H9 (cell line): Measurements from ENCODE around the gene RYR3. TPM values are rescaled to one million over a fixed set of nuclear protein-coding genes. Genes with fewer than 3 reads are reported as not detected.

Experiments
- DNase-seq: peaks from one replicate; pipeline ENCODE4 v3.0.0-alpha.2; 2017
- H2AFZ ChIP-seq: one replicate; pipeline ENCODE4 v1.6.1; 2013; ENCODE audit warnings: mild to moderate bottlenecking, low read length, control low read depth, moderate library complexity
- H2AK5ac ChIP-seq: 2 replicates; pipeline ENCODE4 v1.6.1; 2013; ENCODE audit warnings: low read length, control low read depth, mixed read lengths; ENCODE audit not compliant: insufficient read length
- H2BK120ac ChIP-seq: one replicate; pipeline ENCODE4 v1.6.1; 2013; ENCODE audit warnings: low read depth, mild to moderate bottlenecking, low read length, control low read depth, inconsistent platforms; ENCODE audit not compliant: poor library complexity, severe bottlenecking
- H2BK12ac ChIP-seq: 2 replicates; pipeline ENCODE4 v1.6.1; 2013; ENCODE audit warnings: low read length, control low read depth, mixed read lengths, low read depth; ENCODE audit not compliant: insufficient read length
- H2BK15ac ChIP-seq: 2 replicates; pipeline ENCODE4 v1.6.1; 2013; ENCODE audit warnings: low read depth, low read length, control low read depth
- H2BK20ac ChIP-seq: one replicate; pipeline ENCODE4 v1.6.1; 2013; ENCODE audit warnings: low read depth, mild to moderate bottlenecking, low read length, control low read depth, inconsistent platforms; ENCODE audit not compliant: poor library complexity, severe bottlenecking
- H2BK5ac ChIP-seq: 2 replicates; pipeline ENCODE4 v1.6.1; 2013; ENCODE audit warnings: low read length, control low read depth, mixed read lengths; ENCODE audit not compliant: insufficient read length
- H3K14ac ChIP-seq: 2 replicates; pipeline ENCODE4 v1.6.1; 2013; ENCODE audit warnings: low read length, control low read depth; ENCODE audit not compliant: insufficient read depth
- H3K18ac ChIP-seq: 2 replicates; pipeline ENCODE4 v1.6.1; 2013; ENCODE audit warnings: low read depth, mild to moderate bottlenecking, mixed read lengths, low read length, control low read depth; ENCODE audit not compliant: insufficient read length
- H3K23ac ChIP-seq: 2 replicates; pipeline ENCODE4 v1.6.1; 2013; ENCODE audit warnings: low read length, control low read depth, mixed read lengths, low read depth; ENCODE audit not compliant: insufficient read length
- H3K23me2 ChIP-seq: 2 replicates; pipeline ENCODE4 v1.6.1; 2013; ENCODE audit warnings: low read depth, mild to moderate bottlenecking, mixed read lengths, low read length, control low read depth; ENCODE audit not compliant: insufficient read length, poor library complexity, severe bottlenecking
- H3K27ac ChIP-seq: 2 replicates; pipeline ENCODE4 v1.5.1; 2013; ENCODE audit warnings: low read length, control low read depth, mixed read lengths, low read depth; ENCODE audit not compliant: insufficient read length
- H3K27me3 ChIP-seq: 2 replicates; pipeline ENCODE4 v1.6.1; 2013; ENCODE audit warnings: low read length, control low read depth, inconsistent platforms; ENCODE audit not compliant: insufficient read depth
- H3K4ac ChIP-seq: 2 replicates; pipeline ENCODE4 v1.6.1; 2013; ENCODE audit warnings: low read depth, mild to moderate bottlenecking, control low read depth, inconsistent platforms, low read length, moderate library complexity
- H3K4me1 ChIP-seq: 2 replicates; pipeline ENCODE4 v1.6.1; 2013; ENCODE audit warnings: low read length, control low read depth, inconsistent platforms; ENCODE audit not compliant: insufficient read depth
- H3K4me2 ChIP-seq: 2 replicates; pipeline ENCODE4 v1.6.1; 2013; ENCODE audit warnings: low read length, control low read depth, mixed read lengths; ENCODE audit not compliant: insufficient read length, insufficient read depth
- H3K56ac ChIP-seq: 2 replicates; pipeline ENCODE4 v1.6.1; 2013; ENCODE audit warnings: low read depth, mild to moderate bottlenecking, mixed read lengths, low read length, control low read depth; ENCODE audit not compliant: insufficient read length
- H3K79me1 ChIP-seq: 2 replicates; pipeline ENCODE4 v1.6.1; 2013; ENCODE audit warnings: low read depth, mild to moderate bottlenecking, moderate library complexity, low read length, control low read depth, inconsistent platforms; ENCODE audit not compliant: insufficient read depth, poor library complexity, severe bottlenecking
- H3K79me2 ChIP-seq: 2 replicates; pipeline ENCODE4 v1.6.1; 2013; ENCODE audit warnings: low read length, control low read depth, inconsistent platforms; ENCODE audit not compliant: insufficient read depth
- H3K9ac ChIP-seq: 2 replicates; pipeline ENCODE4 v1.6.1; 2013; ENCODE audit warnings: low read length, control low read depth, mixed read lengths; ENCODE audit not compliant: insufficient read length; ENCODE audit errors: extremely low read depth
- H3K9me3 ChIP-seq: one replicate; pipeline ENCODE4 v1.6.1; 2013; ENCODE audit warnings: low read depth, low read length, inconsistent platforms; ENCODE audit not compliant: control insufficient read depth
- H3T11ph ChIP-seq: one replicate; pipeline ENCODE4 v1.6.1; 2013; ENCODE audit warnings: mild to moderate bottlenecking, low read length, control low read depth, inconsistent platforms
- H4K20me1 ChIP-seq: one replicate; pipeline ENCODE4 v1.6.1; 2013; ENCODE audit not compliant: control insufficient read depth, insufficient read length, insufficient read depth
- H4K5ac ChIP-seq: 2 replicates; pipeline ENCODE4 v1.6.1; 2013; ENCODE audit warnings: low read depth, mild to moderate bottlenecking, mixed read lengths, low read length, control low read depth; ENCODE audit not compliant: insufficient read length
- H4K8ac ChIP-seq: replicated peaks from 2 replicates; pipeline ENCODE4 v1.6.1; 2013; ENCODE audit warnings: low read length, control low read depth, mixed read lengths, low read depth; ENCODE audit not compliant: insufficient read length
- H4K91ac ChIP-seq: 2 replicates; pipeline ENCODE4 v1.6.1; 2013; ENCODE audit warnings: low read depth, mild to moderate bottlenecking, moderate library complexity, mixed read lengths, low read length, control low read depth; ENCODE audit not compliant: insufficient read length
- H3K27ac Mint-ChIP-seq, 3 experiments: 2 replicates in 2 of 3; 3 replicates in 1 of 3; pipeline ENCODE4 v1.8.0; 2020 to 2021; ENCODE audit warnings: mixed read lengths in 3 of 3, mild to moderate bottlenecking in 1 of 3, moderate library complexity in 1 of 3
- H3K27me3 Mint-ChIP-seq: 2 replicates; pipeline ENCODE4 v1.8.0; 2021; ENCODE audit warnings: low read depth, mild to moderate bottlenecking, moderate library complexity, mixed read lengths
- H3K36me3 Mint-ChIP-seq, 3 experiments: 2 replicates in 2 of 3; 3 replicates in 1 of 3; pipeline ENCODE4 v1.8.0; 2020 to 2021; ENCODE audit warnings: low read depth in 3 of 3, mixed read lengths in 3 of 3; ENCODE audit not compliant: insufficient read depth in 1 of 3
- H3K4me1 Mint-ChIP-seq, 2 experiments: 2 replicates each; pipeline ENCODE4 v1.8.0; 2020; ENCODE audit warnings: mixed read lengths in 2 of 2
- H3K4me3 Mint-ChIP-seq, 2 experiments: 2 replicates in 1 of 2; 3 replicates in 1 of 2; pipeline ENCODE4 v1.8.0; 2020 to 2021; ENCODE audit warnings: mild to moderate bottlenecking in 2 of 2, mixed read lengths in 2 of 2, moderate library complexity in 1 of 2
- H3K9me3 Mint-ChIP-seq, 2 experiments: 2 replicates in 1 of 2; 3 replicates in 1 of 2; pipeline ENCODE4 v1.8.0; 2020; ENCODE audit warnings: mild to moderate bottlenecking in 2 of 2, mixed read lengths in 2 of 2, moderate library complexity in 1 of 2
- WGBS: extraction: QIAGEN DNeasy Blood & Tissue Kit; methylation state at CpG from one replicate; pipeline ENCODE4 v1.1.7; 2013; ENCODE audit warnings: missing lambda C conversion rate, low lambda C conversion rate, mixed read lengths; ENCODE audit not compliant: insufficient read length; ENCODE audit errors: extremely low coverage; 5-methylcytosine and 5-hydroxymethylcytosine counted together
- total RNA-seq: library from RNA; stranded (reverse); gene quantifications from 2 replicates; pipeline ENCODE4 v1.2.1, GENCODE V29; 2021
- TF ChIP-seq, protein P1 (sequence below): fragments of 200-600 bp; sonication (generic); conservative IDR thresholded peaks from 3 replicates; pipeline ENCODE4 v1.8.0; 2021; ENCODE audit warnings: antibody characterized with exemption, mild to moderate bottlenecking

Gene RYR3
- total RNA-seq, 1 experiment from 2014 or later = 0.85 TPM

- Histone ChIP-seq H3K23ac (no peak overlapping the region), H3K27ac (no peak overlapping the region), H3K14ac (no peak overlapping the region), H3K56ac (no peak overlapping the region), H2BK120ac (no peak overlapping the region), H3K9me3 (no peaks in the 10 kb centered on the region), H4K5ac (no peak overlapping the region), H3K18ac (no peak overlapping the region), H2BK12ac (no peak overlapping the region), H3K4me1 (no peaks in the 10 kb centered on the region), H3K27me3 (no peaks in the 10 kb centered on the region), H2BK5ac (no peak overlapping the region), H3T11ph (no peak overlapping the region), H3K79me2 (no peaks in the 10 kb centered on the region), H4K8ac (no peak overlapping the region), H3K4ac (no peak overlapping the region), H3K4me2 (no peak overlapping the region), H3K9ac (no peak overlapping the region), H2AK5ac (no peak overlapping the region), H4K20me1 (no peaks in the 10 kb centered on the region), H2BK20ac (no peak overlapping the region), H4K91ac (no peak overlapping the region), H3K79me1 (no peaks in the 10 kb centered on the region), H3K23me2 (no peaks in the 10 kb centered on the region), H2AFZ (no peak overlapping the region), H2BK15ac (no peak overlapping the region)
- H3K27me3 Mint-ChIP-seq = no peaks in the 10 kb centered on the region; the same call in none of the 2 replicates
- H3K36me3 Mint-ChIP-seq = no peaks in the 10 kb centered on the region
- no peaks in the 10 kb centered on the region for H3K9me3 Mint-ChIP-seq
- no peak overlapping the region for H3K4me3 Mint-ChIP-seq
- TF ChIP-seq, protein P1, sequence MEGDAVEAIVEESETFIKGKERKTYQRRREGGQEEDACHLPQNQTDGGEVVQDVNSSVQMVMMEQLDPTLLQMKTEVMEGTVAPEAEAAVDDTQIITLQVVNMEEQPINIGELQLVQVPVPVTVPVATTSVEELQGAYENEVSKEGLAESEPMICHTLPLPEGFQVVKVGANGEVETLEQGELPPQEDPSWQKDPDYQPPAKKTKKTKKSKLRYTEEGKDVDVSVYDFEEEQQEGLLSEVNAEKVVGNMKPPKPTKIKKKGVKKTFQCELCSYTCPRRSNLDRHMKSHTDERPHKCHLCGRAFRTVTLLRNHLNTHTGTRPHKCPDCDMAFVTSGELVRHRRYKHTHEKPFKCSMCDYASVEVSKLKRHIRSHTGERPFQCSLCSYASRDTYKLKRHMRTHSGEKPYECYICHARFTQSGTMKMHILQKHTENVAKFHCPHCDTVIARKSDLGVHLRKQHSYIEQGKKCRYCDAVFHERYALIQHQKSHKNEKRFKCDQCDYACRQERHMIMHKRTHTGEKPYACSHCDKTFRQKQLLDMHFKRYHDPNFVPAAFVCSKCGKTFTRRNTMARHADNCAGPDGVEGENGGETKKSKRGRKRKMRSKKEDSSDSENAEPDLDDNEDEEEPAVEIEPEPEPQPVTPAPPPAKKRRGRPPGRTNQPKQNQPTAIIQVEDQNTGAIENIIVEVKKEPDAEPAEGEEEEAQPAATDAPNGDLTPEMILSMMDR = no peak
- H3K4me1 Mint-ChIP-seq = no peaks in the 10 kb centered on the region
- WGBS = no CpG with 5 or more reads among the region's 3 CpGs
- H3K27ac Mint-ChIP-seq = no peak overlapping the region
- no peak for DNase-seq
Observed at GRCh38 chr15:33384307-33384706, 73.5 kb downstream of the RYR3 start.
